Aorta (tissue), 5 donors: ENCODE results near the gene FAM81A. TPM values are rescaled to one million over a fixed set of nuclear protein-coding genes. Genes with fewer than 3 reads are reported as not detected.

Experiments
- ATAC-seq: fragments of 200-7000 bp; cut with Tn5 transposase; one replicate; pipeline ENCODE4 v1.9.1; 2022; ENCODE audit warnings: moderate library complexity; ENCODE audit not compliant: low FRiP score
- DNase-seq, 2 donors: peaks; one replicate each; pipeline ENCODE4 v3.0.0-alpha.2; 2020
- H3K27ac ChIP-seq, 2 donors: one replicate each; pipeline ENCODE4 v1.5.1; 2013; ENCODE audit warnings: low read length in 2 of 2, mild to moderate bottlenecking in 2 of 2, moderate library complexity in 2 of 2, control low read depth in 1 of 2, inconsistent platforms in 1 of 2, low read depth in 1 of 2
- H3K27me3 ChIP-seq, 2 donors: one replicate each; pipeline ENCODE4 v1.6.1; 2013; ENCODE audit warnings: control low read depth in 1 of 2, low read length in 1 of 2, mild to moderate bottlenecking in 1 of 2, moderate library complexity in 1 of 2; ENCODE audit not compliant: insufficient read depth in 2 of 2, control insufficient read depth in 1 of 2
- H3K36me3 ChIP-seq, 2 donors: one replicate each; pipeline ENCODE4 v1.6.1; 2013; ENCODE audit warnings: control low read depth in 1 of 2, low read length in 1 of 2, mild to moderate bottlenecking in 1 of 2; ENCODE audit not compliant: insufficient read depth in 2 of 2, control insufficient read depth in 1 of 2
- H3K4me1 ChIP-seq, 2 donors: one replicate each; pipeline ENCODE4 v1.6.1; 2013; ENCODE audit warnings: low read length in 2 of 2, control low read depth in 1 of 2, mild to moderate bottlenecking in 1 of 2, moderate library complexity in 1 of 2; ENCODE audit not compliant: insufficient read depth in 2 of 2, control insufficient read depth in 1 of 2
- H3K4me3 ChIP-seq, 2 donors: one replicate each; pipeline ENCODE4 v1.5.1; 2013; ENCODE audit warnings: low read length in 2 of 2, control low read depth in 1 of 2, mild to moderate bottlenecking in 1 of 2
- H3K9me3 ChIP-seq: one replicate; pipeline ENCODE4 v1.6.1; 2013; ENCODE audit warnings: mild to moderate bottlenecking, low read length; ENCODE audit not compliant: control insufficient read depth
- WGBS, 2 donors: extraction: QIAGEN DNeasy Blood & Tissue Kit; methylation state at CpG; one replicate each; pipeline ENCODE4 v1.1.7; 2013; 5-methylcytosine and 5-hydroxymethylcytosine counted together
- intact Hi-C, 2 donors: fragments of 100-400 bp; cut with DNase I; formaldehyde crosslinking; loops; one replicate each; pipeline versions ENCODE4 v1.14.2 to v1.15.0; 2022
- polyA plus RNA-seq, 2 donors: library from polyadenylated mRNA; stranded (reverse); fragments of 200-250 nt; gene quantifications; one replicate each; pipeline ENCODE4 v1.2.3, GENCODE V29; 2013
- total RNA-seq, 2 donors: library from RNA; stranded (reverse); fragmentation: NEBNext Ultra II Directional; extraction: Animal tissue kit (Norgen Biotek cat#: 25700); gene quantifications; one replicate each; pipeline ENCODE4 v1.2.1, GENCODE V29; 2021
- donor health status: healthy with polysubstance abuse.
- donor health status: Bipolar disorder and iron deficiency.
- donor health status: DM: no; HTN: no; CAD: no.
- donor health status: DM: no; HTN: no; CAD: no.
- donor health status: DM: yes; HTN: yes; CAD: no.

FAM81A gene
- total and polyA plus RNA-seq, 4 donors = 0.88 to 1.2 (median 0.95) TPM

DNA sequence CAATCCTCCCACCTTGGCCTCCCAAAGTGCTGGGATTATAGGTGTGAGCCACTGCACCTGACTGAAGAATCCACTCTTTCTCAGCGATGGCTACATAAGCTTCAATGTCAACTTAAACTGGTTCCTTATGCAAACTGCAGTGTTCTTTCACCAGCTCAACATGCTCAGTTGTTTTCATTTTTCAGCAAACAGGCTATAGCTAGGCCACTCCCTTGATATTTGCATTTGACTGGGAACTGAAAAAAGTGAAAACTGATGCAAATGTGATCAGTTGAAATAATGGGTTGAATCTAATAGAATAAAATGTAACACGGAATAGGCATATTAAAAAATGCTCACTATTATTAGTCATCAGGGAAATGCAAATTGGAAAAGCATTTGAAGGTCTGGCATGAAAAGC, 99.4 kb downstream of the FAM81A start:
- Histone ChIP-seq H3K9me3 (no peaks in the 10 kb centered on the region), H3K4me1 (no peaks in the 10 kb centered on the region), H3K27ac (no peak overlapping the region), H3K4me3 (no peak overlapping the region), H3K36me3 (no peaks in the 10 kb centered on the region), H3K27me3 (no peaks in the 10 kb centered on the region)
- no peak for ATAC-seq
- intact Hi-C loops = no loop called here
- WGBS, 2 donors = 69 to 75% methylated on average over 2 of the region's 2 CpGs
- DNase-seq = no peak

DNA sequence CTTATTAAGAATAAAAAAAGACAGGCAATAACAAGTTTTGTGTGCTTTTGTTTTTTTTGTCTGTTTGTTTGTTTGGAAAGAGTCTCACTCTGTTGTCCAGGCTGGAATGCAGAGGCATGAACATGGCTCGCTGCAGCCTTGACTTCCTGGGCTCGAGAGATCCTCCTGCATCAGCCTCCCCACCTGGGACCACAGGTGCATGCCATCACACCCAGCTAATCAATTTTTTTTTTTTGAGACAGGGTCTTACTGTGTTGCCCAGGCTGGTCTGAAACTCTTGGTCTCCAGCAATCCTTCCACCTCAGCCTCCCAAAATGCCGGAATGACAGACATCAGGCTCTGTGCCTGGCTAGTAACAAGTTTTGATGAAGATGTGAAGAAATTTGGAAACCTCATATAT, 100.5 kb downstream of the FAM81A start:
- no peak overlapping the region for H3K27ac ChIP-seq
- no peak overlapping the region for H3K4me3 ChIP-seq
- WGBS, 2 donors = 82% methylated on average over 3 of the region's 3 CpGs
- H3K9me3 ChIP-seq = no peaks in the 10 kb centered on the region
- H3K27me3 ChIP-seq = no peaks in the 10 kb centered on the region
- no peaks in the 10 kb centered on the region for H3K4me1 ChIP-seq
- no peak for DNase-seq
- intact Hi-C loops = no loop called here
- no peak for ATAC-seq
- no peaks in the 10 kb centered on the region for H3K36me3 ChIP-seq

DNA sequence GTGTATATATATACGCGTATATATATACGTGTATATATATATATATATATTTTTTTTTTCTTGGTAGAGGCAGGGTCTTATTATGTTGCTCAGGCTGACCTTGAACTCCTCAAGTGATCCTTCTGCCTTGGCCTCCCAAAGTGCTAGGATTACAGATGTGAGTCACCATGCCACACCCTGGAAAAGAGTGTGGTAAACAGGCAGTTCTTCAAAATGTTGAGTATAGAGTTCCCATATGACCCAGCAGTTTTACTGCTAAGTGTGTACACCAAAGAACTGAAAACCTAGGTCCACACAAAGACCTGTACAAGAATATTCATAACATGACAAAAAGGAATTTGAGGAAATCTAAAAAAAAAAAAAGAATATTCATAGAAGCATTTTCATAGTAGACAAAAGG, 101.8 kb downstream of the FAM81A start:
- DNase-seq = no peak
- H3K27ac ChIP-seq = no peak overlapping the region
- no peaks in the 10 kb centered on the region for H3K27me3 ChIP-seq
- intact Hi-C loops = no loop called here
- H3K4me3 ChIP-seq = no peak overlapping the region
- H3K9me3 ChIP-seq = no peaks in the 10 kb centered on the region
- H3K4me1 ChIP-seq = no peaks in the 10 kb centered on the region
- 92% methylated on average over 1 of the region's 3 CpGs; no CpG with 5 or more reads in 1 of the 2 donors for WGBS, 2 donors
- no peaks in the 10 kb centered on the region for H3K36me3 ChIP-seq
- no peak for ATAC-seq

DNA sequence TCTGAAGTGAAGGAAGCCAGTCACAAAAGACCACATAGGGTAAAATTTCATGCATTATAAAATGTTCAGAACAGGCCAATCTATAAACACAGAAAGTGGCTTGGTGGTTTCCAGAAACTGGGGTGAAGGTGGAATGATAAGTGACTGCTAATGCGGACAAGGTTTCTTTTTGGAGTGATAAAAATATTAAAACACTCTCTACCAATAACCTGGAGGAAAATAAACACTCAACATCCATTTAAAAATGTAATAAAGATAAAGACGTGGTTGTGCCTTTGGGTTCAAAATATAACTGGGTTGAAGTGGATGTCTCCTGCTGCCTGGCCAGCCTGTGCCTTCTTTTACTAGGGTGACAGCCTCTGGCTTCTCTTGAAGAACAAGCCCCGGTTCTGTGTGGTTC, 102.7 kb downstream of the FAM81A start:
- ATAC-seq (no peak), DNase-seq (no peak)
- Histone ChIP-seq H3K36me3 (no peaks in the 10 kb centered on the region), H3K4me3 (no peak overlapping the region), H3K27me3 (no peaks in the 10 kb centered on the region), H3K4me1 (no peaks in the 10 kb centered on the region), H3K27ac (no peak overlapping the region), H3K9me3 (no peaks in the 10 kb centered on the region)
- intact Hi-C loops = no loop called here
- 66 to 71% methylated on average over 3 of the region's 3 CpGs for WGBS, 2 donors

DNA sequence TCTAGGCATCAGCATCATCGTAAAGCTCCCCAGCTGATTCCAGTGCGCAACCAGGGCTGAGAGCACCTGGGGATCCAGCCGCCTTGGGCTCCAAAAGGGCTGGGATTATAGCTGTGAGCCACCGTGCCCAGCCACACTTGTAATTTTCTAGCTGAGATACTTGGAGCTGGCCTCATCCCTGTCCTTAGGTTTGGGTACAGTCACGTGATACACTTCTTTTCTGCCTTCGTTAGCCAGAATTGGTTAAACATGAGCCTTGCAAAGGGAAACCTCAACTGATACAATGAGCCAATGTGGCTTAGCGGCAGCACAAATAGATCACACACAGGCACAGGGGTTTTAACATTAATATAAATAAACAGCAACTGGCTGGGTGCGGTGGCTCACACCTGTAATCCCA, 103.8 kb downstream of the FAM81A start:
- Histone ChIP-seq H3K27ac (no peak overlapping the region), H3K27me3 (no peaks in the 10 kb centered on the region), H3K4me1 (no peaks in the 10 kb centered on the region), H3K4me3 (no peak overlapping the region), H3K36me3 (no peaks in the 10 kb centered on the region), H3K9me3 (no peaks in the 10 kb centered on the region)
- WGBS, 2 donors = 78 to 83% methylated on average over 8 of the region's 8 CpGs
- ATAC-seq (no peak), DNase-seq (no peak)
- intact Hi-C loops = no loop called here

DNA sequence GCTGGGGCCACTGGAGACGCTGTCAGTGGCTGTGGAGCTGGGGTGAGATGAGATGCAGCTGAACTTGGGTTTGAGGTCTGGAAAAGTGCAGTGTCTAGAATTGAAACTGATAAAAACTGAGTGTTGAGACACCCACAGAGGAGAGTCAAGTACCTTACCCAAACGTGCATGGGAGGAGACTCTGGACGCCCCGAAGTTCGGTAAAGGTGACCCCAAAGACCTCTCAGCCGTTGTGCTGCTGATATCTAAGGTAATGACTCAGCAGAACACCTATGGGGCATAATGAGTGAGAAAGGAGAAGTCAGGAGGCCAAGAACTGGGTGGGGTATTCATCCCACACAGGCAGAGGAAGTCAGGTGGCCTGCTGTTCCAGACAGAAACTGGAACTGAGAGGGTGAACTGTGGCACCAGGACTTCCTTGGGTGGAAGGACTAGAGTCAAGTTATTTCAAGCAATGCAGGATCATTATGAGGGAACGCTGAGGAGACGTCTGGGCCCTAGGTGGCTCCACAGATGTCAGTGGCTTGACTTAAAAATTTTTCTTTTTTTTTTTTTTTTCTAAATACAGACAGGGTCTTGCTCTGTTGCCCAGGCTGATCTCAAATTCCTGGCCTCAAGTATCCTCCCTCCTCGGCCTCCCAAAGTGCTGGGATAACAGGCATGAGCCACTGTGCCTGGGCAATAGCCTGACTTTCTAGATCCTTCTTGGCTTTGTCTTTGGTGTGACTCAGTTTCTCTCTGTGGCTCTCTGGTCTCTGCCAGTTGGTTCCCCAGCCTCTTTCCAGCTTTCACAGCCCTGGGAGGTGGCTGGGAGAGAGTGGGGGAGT, 105.9 kb downstream of the FAM81A start:
- Histone ChIP-seq H3K36me3 (no peaks in the 10 kb centered on the region), H3K4me1 (no peaks in the 10 kb centered on the region), H3K27me3 (no peaks in the 10 kb centered on the region), H3K9me3 (no peaks in the 10 kb centered on the region), H3K4me3 (no peak overlapping the region), H3K27ac (no peak overlapping the region)
- WGBS, 2 donors = 77% methylated on average over 9 of the region's 9 CpGs
- intact Hi-C loops = no loop called here
- DNase-seq (no peak), ATAC-seq (no peak)

DNA sequence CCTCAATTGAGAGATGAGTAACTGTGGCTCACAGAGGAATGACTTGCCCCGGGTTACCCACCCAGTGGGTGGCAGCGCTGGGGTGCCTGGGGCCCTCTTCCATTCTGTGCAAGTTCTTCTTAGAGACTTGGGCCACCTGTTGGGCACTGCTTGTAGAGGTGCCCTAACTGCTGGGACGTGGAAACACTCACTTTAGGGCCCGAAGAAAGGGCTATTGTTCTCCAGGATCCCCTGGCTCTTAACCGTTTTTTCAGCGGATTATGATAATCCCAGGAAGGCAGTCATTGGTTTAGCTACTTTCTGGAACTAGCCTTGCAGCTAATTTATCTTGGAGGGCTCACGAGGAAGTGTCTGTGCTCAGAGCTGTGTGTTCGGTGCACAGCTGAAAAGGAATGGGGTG, 107.6 kb downstream of the FAM81A start:
- no peaks in the 10 kb centered on the region for H3K9me3 ChIP-seq
- ATAC-seq (no peak), DNase-seq (no peak)
- intact Hi-C loops = no loop called here
- 73 to 79% methylated on average over 8 of the region's 8 CpGs for WGBS, 2 donors
- no peak overlapping the region for H3K4me3 ChIP-seq
- H3K36me3 ChIP-seq = no peaks in the 10 kb centered on the region
- no peak overlapping the region for H3K27ac ChIP-seq
- no peaks in the 10 kb centered on the region for H3K4me1 ChIP-seq
- H3K27me3 ChIP-seq = no peaks in the 10 kb centered on the region

DNA sequence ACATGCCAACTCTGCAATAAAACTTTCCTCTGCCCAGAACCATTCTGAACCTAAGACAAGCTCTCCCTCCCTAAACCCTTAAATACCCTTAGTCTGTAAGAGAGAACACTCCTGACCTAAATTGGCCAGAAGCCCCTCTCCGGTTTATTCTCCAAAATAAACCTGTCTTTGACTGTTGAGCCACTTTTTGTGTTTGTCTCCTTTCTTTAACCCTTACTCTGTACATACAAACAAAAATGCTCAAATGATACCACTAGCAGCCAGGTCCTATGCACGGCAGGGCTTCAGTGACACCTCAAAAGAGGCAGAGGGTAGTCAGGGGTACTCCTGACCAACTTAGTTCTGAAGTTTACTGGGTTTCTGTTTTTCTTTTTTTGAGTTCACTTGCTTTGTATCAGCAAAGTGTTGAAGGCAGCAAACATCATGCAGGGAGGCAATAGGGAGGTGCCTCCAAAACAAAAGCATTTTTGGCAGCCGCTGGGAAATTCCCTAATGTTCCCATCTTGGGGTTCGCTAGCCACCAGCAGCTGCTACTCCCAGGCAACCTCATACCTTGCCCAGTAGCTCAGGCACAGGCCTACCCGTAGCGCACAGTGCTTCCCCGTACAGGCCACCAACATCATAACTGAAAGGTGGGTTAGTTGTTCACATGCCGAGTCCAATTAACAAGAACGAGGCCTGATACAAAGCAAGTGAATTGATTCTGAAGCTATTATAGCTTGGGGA, 110.7 kb downstream of the FAM81A start:
- intact Hi-C loops = no loop called here
- ATAC-seq = no peak
- H3K4me1 ChIP-seq = no peaks in the 10 kb centered on the region
- no peak overlapping the region for H3K4me3 ChIP-seq
- no peaks in the 10 kb centered on the region for H3K9me3 ChIP-seq
- DNase-seq = no peak
- no peak overlapping the region for H3K27ac ChIP-seq
- no peaks in the 10 kb centered on the region for H3K36me3 ChIP-seq
- WGBS, 2 donors = 70 to 83% methylated on average over 9 of the region's 9 CpGs
- H3K27me3 ChIP-seq = no peaks in the 10 kb centered on the region
